HEK293 (cell line): ENCODE results near the gene INTS7.

Source experiments
- CTCF ChIA-PET: fragments of 350-600 bp; formaldehyde crosslinking; extraction: SDS; loops from one replicate; lab custom pipeline; 2021; ENCODE audit warnings: antibody characterized with exemption; lab: Yijun Ruan, JAX
- POLR2A ChIA-PET: fragments of 300-600 bp; formaldehyde crosslinking; extraction: SDS; loops from one replicate; lab custom pipeline; 2020; ENCODE audit warnings: antibody characterized with exemption, inconsistent platforms; lab: Yijun Ruan, JAX
- H3K27ac ChIP-seq: fragments of 200-500 bp; sonication (Bioruptor generic); 2 replicates; pipeline ENCODE4 v1.5.1; 2014; ENCODE audit warnings: low read depth, low read length, control low read depth, inconsistent platforms; ENCODE audit errors: extremely low read depth
- H3K36me3 ChIP-seq, 2 experiments: fragments of 200-500 bp in 1 of 2; sonication (Bioruptor generic) in 1 of 2; 1 replicate in 1 of 2; 2 replicates in 1 of 2; pipeline ENCODE4 v1.5.1; 2014 to 2017; ENCODE audit warnings: inconsistent platforms in 2 of 2, low read length in 2 of 2; ENCODE audit not compliant: control insufficient read depth in 2 of 2, insufficient read depth in 1 of 2
- H3K4me1 ChIP-seq: fragments of 200-500 bp; sonication (Bioruptor generic); 2 replicates; pipeline ENCODE4 v1.5.1; 2014; ENCODE audit warnings: mild to moderate bottlenecking, low read length, inconsistent platforms; ENCODE audit not compliant: control insufficient read depth, insufficient read depth
- H3K4me3 ChIP-seq: 2 replicates; pipeline ENCODE4 v1.5.1; 2011; ENCODE audit warnings: low read depth, mild to moderate bottlenecking, control low read depth, low read length, moderate library complexity
- H3K9me3 ChIP-seq: fragments of 200-500 bp; sonication (Bioruptor generic); 2 replicates; pipeline ENCODE4 v1.5.1; 2014; ENCODE audit warnings: low read depth, low read length, inconsistent platforms; ENCODE audit not compliant: control insufficient read depth, insufficient read depth
- KLF16 ChIP-seq: fragments of 450-650 bp; formaldehyde crosslinking; IDR thresholded peaks from 2 replicates; pipeline ENCODE4 v1.5.1; 2017; ENCODE audit warnings: missing biosample characterization, missing genetic modification characterization
- SCRT1 ChIP-seq: fragments of 450-650 bp; formaldehyde crosslinking; IDR thresholded peaks from 2 replicates; pipeline ENCODE4 v1.5.1; 2016; ENCODE audit warnings: missing biosample characterization, missing genetic modification characterization, borderline replicate concordance
- SCRT2 ChIP-seq: fragments of 450-650 bp; formaldehyde crosslinking; IDR thresholded peaks from 2 replicates; pipeline ENCODE4 v1.5.1; 2016; ENCODE audit warnings: missing biosample characterization, missing genetic modification characterization
- TRIM28 ChIP-seq: IDR thresholded peaks from 2 replicates; pipeline ENCODE4 v1.6.1; 2011; ENCODE audit warnings: low read length, control low read depth, borderline replicate concordance
- WT1 ChIP-seq: fragments of 450-650 bp; formaldehyde crosslinking; IDR thresholded peaks from 2 replicates; pipeline ENCODE4 v1.5.1; 2016; ENCODE audit warnings: missing biosample characterization, missing genetic modification characterization
- ZBTB48 ChIP-seq: fragments of 450-650 bp; formaldehyde crosslinking; IDR thresholded peaks from 2 replicates; pipeline ENCODE4 v1.5.1; 2016; ENCODE audit warnings: missing biosample characterization, missing genetic modification characterization
- ZFP37 ChIP-seq: fragments of 450-650 bp; formaldehyde crosslinking; IDR thresholded peaks from 2 replicates; pipeline ENCODE4 v1.5.1; 2016; ENCODE audit warnings: missing biosample characterization, missing genetic modification characterization
- ZNF138 ChIP-seq: fragments of 450-650 bp; formaldehyde crosslinking; IDR thresholded peaks from 2 replicates; pipeline ENCODE4 v1.5.1; 2016; ENCODE audit warnings: missing biosample characterization, missing genetic modification characterization, borderline replicate concordance
- ZNF175 ChIP-seq: fragments of 450-650 bp; formaldehyde crosslinking; IDR thresholded peaks from 2 replicates; pipeline ENCODE4 v1.5.1; 2016; ENCODE audit warnings: missing biosample characterization, missing genetic modification characterization
- ZNF24 ChIP-seq: fragments of 450-650 bp; formaldehyde crosslinking; IDR thresholded peaks from 2 replicates; pipeline ENCODE4 v1.5.1; 2016; ENCODE audit warnings: missing biosample characterization, missing genetic modification characterization
- ZNF404 ChIP-seq: fragments of 450-650 bp; formaldehyde crosslinking; IDR thresholded peaks from 2 replicates; pipeline ENCODE4 v1.5.1; 2017; ENCODE audit warnings: missing biosample characterization, missing genetic modification characterization
- ZNF561 ChIP-seq: fragments of 450-650 bp; IDR thresholded peaks from 2 replicates; pipeline ENCODE4 v1.5.1; 2018; ENCODE audit warnings: missing biosample characterization, missing genetic modification characterization, borderline replicate concordance
- ZNF654 ChIP-seq: fragments of 450-650 bp; formaldehyde crosslinking; IDR thresholded peaks from 2 replicates; pipeline ENCODE4 v1.5.1; 2016; ENCODE audit warnings: low read depth, missing biosample characterization, missing genetic modification characterization
- ZNF660 ChIP-seq: fragments of 450-650 bp; IDR thresholded peaks from 2 replicates; pipeline ENCODE4 v1.5.1; 2018; ENCODE audit warnings: missing biosample characterization, mild to moderate bottlenecking, missing genetic modification characterization
- ZNF792 ChIP-seq: fragments of 450-650 bp; formaldehyde crosslinking; IDR thresholded peaks from 2 replicates; pipeline ENCODE4 v1.5.1; 2016; ENCODE audit warnings: missing biosample characterization, missing genetic modification characterization
- TF ChIP-seq, protein P1 (sequence below): fragments of 450-650 bp; formaldehyde crosslinking; conservative IDR thresholded peaks from 2 replicates; pipeline ENCODE4 v1.5.1; 2016; ENCODE audit warnings: low read depth, missing biosample characterization, missing genetic modification characterization
- TF ChIP-seq, protein P2 (sequence below): fragments of 450-650 bp; formaldehyde crosslinking; IDR thresholded peaks from 2 replicates; pipeline ENCODE4 v1.5.1; 2016; ENCODE audit warnings: missing biosample characterization, missing genetic modification characterization
- TF ChIP-seq, protein P3 (sequence below): fragments of 450-650 bp; formaldehyde crosslinking; IDR thresholded peaks from 2 replicates; pipeline ENCODE4 v1.5.1; 2016; ENCODE audit warnings: missing biosample characterization, missing genetic modification characterization
- TF ChIP-seq, protein P4 (sequence below): fragments of 450-650 bp; formaldehyde crosslinking; IDR thresholded peaks from 2 replicates; pipeline ENCODE4 v1.5.1; 2016; ENCODE audit warnings: missing biosample characterization, missing genetic modification characterization

INTS7 gene

DNA sequence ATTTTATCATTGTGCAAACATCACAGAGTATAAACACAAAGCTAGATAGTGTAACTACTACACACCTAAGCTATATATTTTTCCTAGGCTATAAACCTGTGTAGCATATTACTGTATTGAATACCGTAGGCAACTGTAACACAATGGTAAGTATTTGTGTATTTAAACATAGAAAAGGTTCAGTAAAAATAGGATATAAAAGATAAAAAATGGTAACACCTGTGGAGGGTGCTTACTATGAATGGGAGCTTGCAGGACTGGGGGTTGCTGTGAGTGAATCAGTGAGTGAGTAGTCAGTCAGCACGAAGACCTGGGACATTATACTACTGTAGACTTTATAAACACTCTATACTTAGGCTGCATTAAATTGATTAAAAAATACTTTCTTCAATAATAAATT lies 4.3 kb upstream of the INTS7 start:
- CTCF ChIA-PET, result interaction anchor here (0.6 to 2.0 kb wide), 8 partner anchors 22 to 1245 kb away, joined by 3 to 12 read pairs (median 4); no protein-coding TSS in a partner anchor
- peaks cover 13 to 48% of the 10 kb centered on the region in 2 experiments for H3K36me3 ChIP-seq
- no peak overlapping the region for H3K4me3 ChIP-seq
- peaks cover 3% of the 10 kb centered on the region; the same call in 1 of the 2 replicates for H3K4me1 ChIP-seq
- TF ChIP-seq ZNF404 (tag by site-specific recombination), result no peak
- no peak for TF ChIP-seq ZBTB48 (tag by site-specific recombination)
- TF ChIP-seq SCRT2 (tag by site-specific recombination), result peak; percentile 78
- TF ChIP-seq SCRT1 (tag by site-specific recombination), result peak; percentile 54; the same call in 1 of the 2 replicates
- no peaks in the 10 kb centered on the region for H3K9me3 ChIP-seq
- no peak overlapping the region for H3K27ac ChIP-seq
- POLR2A ChIA-PET, result no interaction called here

DNA sequence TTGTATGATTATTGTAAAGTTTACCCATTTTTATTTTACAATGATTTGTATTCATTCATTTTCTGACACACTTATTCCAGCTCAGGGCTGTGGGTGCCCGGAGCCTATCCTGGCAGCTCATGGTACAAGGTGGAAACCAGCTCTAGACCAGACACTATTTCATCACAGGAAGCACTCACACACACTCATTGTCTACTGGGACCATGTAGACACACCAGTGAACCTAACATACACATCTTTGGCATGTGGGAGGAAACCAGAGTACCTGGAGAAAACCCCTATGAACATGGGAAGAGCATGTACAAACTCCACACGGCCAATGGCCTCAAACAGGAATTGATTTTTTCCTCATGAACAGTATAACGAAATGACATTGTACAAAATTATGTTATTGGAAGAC lies 2.5 kb upstream of the INTS7 start:
- Histone ChIP-seq H3K36me3 (peaks cover 3 to 38% of the 10 kb centered on the region in 2 experiments; a peak in 1 of 3 replicates), H3K4me1 (peaks cover 3% of the 10 kb centered on the region; the same call in 1 of the 2 replicates), H3K4me3 (no peak overlapping the region), H3K9me3 (no peaks in the 10 kb centered on the region)
- no peak for TF ChIP-seq ZNF138 (tag by site-specific recombination)
- TF ChIP-seq, all 188 proteins: peak for 0
- no peak overlapping the region for H3K27ac ChIP-seq
- ChIA-PET CTCF (interaction anchor here (0.5 to 1.3 kb wide), 4 partner anchors 33 to 359 kb away, joined by 3 read pairs; no protein-coding TSS in a partner anchor), POLR2A (no interaction called here)

DNA sequence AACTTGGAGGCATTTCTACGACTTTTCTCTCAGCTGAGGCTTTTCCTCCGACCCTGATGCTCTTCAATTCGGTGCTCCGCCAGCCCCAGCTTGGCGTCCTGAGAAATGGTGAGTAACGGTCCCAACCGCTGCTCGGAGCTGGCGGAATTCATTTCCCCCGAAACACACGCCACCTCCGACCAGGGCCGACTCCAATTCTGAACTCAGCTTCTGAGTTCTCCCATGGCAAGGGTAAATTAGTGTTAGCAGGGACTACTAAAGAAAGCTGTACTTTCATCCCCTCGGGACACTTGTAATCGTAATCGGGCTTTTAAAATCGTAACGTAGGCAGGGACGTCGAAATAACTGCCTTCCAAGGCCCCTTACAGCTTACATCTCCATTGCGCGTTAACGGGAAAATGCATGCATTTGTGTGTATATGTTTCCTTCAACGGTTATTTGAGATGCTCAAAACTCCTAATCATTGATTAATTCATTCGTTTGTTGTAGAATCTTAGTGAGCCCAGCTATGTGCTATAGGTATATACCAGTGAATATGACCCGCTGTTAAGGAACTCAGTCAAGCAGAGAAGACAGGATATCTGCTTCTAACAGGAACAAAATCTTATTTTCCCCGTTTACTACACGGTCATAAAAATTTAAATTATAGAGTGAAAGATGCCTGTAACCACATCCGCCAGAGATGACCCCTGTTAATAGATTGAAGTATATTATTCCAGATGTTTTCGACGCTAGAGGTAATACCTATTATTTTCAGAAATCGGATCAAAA lies 663 bp upstream of the INTS7 start:
- CTCF ChIA-PET, result interaction anchor here (0.6 to 5.0 kb wide), 52 partner anchors 9 to 701 kb away, joined by 3 to 57 read pairs (median 4); no protein-coding TSS in a partner anchor
- H3K27ac ChIP-seq, result peak overlapping the region; percentile 62
- POLR2A ChIA-PET, result interaction anchor here (0.6 to 2.4 kb wide), 23 partner anchors 8 to 573 kb away, joined by 3 to 12 read pairs (median 4); partner anchors contain the start of genes ATF3 and NEK2
- TF ChIP-seq, protein P1, sequence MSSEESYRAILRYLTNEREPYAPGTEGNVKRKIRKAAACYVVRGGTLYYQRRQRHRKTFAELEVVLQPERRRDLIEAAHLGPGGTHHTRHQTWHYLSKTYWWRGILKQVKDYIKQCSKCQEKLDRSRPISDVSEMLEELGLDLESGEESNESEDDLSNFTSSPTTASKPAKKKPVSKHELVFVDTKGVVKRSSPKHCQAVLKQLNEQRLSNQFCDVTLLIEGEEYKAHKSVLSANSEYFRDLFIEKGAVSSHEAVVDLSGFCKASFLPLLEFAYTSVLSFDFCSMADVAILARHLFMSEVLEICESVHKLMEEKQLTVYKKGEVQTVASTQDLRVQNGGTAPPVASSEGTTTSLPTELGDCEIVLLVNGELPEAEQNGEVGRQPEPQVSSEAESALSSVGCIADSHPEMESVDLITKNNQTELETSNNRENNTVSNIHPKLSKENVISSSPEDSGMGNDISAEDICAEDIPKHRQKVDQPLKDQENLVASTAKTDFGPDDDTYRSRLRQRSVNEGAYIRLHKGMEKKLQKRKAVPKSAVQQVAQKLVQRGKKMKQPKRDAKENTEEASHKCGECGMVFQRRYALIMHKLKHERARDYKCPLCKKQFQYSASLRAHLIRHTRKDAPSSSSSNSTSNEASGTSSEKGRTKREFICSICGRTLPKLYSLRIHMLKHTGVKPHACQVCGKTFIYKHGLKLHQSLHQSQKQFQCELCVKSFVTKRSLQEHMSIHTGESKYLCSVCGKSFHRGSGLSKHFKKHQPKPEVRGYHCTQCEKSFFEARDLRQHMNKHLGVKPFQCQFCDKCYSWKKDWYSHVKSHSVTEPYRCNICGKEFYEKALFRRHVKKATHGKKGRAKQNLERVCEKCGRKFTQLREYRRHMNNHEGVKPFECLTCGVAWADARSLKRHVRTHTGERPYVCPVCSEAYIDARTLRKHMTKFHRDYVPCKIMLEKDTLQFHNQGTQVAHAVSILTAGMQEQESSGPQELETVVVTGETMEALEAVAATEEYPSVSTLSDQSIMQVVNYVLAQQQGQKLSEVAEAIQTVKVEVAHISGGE, result peak; percentile 47
- TF ChIP-seq ZNF792 (tag by site-specific recombination), result 0 out of 2 replicates have a peak, but pooled peaks have one; percentile 26
- 0 out of 2 replicates have a peak, but pooled peaks have one; percentile 43 for TF ChIP-seq TRIM28
- no peak for TF ChIP-seq ZNF175
- TF ChIP-seq, protein P2, sequence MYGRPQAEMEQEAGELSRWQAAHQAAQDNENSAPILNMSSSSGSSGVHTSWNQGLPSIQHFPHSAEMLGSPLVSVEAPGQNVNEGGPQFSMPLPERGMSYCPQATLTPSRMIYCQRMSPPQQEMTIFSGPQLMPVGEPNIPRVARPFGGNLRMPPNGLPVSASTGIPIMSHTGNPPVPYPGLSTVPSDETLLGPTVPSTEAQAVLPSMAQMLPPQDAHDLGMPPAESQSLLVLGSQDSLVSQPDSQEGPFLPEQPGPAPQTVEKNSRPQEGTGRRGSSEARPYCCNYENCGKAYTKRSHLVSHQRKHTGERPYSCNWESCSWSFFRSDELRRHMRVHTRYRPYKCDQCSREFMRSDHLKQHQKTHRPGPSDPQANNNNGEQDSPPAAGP (tag by site-specific recombination), result peak; percentile 34
- peak; percentile 58; the same call in 1 of the 2 replicates for TF ChIP-seq ZFP37
- TF ChIP-seq ZNF24, result peak; percentile 12; the same call in 1 of the 2 replicates
- TF ChIP-seq, protein P3, sequence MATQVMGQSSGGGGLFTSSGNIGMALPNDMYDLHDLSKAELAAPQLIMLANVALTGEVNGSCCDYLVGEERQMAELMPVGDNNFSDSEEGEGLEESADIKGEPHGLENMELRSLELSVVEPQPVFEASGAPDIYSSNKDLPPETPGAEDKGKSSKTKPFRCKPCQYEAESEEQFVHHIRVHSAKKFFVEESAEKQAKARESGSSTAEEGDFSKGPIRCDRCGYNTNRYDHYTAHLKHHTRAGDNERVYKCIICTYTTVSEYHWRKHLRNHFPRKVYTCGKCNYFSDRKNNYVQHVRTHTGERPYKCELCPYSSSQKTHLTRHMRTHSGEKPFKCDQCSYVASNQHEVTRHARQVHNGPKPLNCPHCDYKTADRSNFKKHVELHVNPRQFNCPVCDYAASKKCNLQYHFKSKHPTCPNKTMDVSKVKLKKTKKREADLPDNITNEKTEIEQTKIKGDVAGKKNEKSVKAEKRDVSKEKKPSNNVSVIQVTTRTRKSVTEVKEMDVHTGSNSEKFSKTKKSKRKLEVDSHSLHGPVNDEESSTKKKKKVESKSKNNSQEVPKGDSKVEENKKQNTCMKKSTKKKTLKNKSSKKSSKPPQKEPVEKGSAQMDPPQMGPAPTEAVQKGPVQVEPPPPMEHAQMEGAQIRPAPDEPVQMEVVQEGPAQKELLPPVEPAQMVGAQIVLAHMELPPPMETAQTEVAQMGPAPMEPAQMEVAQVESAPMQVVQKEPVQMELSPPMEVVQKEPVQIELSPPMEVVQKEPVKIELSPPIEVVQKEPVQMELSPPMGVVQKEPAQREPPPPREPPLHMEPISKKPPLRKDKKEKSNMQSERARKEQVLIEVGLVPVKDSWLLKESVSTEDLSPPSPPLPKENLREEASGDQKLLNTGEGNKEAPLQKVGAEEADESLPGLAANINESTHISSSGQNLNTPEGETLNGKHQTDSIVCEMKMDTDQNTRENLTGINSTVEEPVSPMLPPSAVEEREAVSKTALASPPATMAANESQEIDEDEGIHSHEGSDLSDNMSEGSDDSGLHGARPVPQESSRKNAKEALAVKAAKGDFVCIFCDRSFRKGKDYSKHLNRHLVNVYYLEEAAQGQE (tag by site-specific recombination), result 0 out of 2 replicates have a peak, but pooled peaks have one; percentile 16
- TF ChIP-seq, protein P4, sequence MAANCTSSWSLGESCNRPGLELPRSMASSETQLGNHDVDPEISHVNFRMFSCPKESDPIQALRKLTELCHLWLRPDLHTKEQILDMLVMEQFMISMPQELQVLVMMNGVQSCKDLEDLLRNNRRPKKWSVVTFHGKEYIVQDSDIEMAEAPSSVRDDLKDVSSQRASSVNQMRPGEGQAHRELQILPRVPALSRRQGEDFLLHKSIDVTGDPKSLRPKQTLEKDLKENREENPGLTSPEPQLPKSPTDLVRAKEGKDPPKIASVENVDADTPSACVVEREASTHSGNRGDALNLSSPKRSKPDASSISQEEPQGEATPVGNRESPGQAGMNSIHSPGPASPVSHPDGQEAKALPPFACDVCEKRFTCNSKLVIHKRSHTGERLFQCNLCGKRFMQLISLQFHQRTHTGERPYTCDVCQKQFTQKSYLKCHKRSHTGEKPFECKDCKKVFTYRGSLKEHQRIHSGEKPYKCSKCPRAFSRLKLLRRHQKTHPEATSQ, result 0 out of 2 replicates have a peak, but pooled peaks have one; percentile 15
- peak; percentile 10; the same call in 1 of the 2 replicates for TF ChIP-seq WT1 (tag by site-specific recombination)
- TF ChIP-seq ZNF654 (tag by site-specific recombination), result peak; percentile 14; the same call in 1 of the 2 replicates
- TF ChIP-seq KLF16 (tag by site-specific recombination), result peak; percentile 31; the same call in 1 of the 2 replicates
- peak; percentile 71 for TF ChIP-seq ZNF660 (tag by site-specific recombination)
- 0 out of 2 replicates have a peak, but pooled peaks have one; percentile 15 for TF ChIP-seq ZNF561

More for the DNA sequence above, 663 bp upstream of the INTS7 start:
- peaks cover 3 to 38% of the 10 kb centered on the region in 2 experiments; a peak in 1 of 3 replicates for H3K36me3 ChIP-seq
- H3K9me3 ChIP-seq, result no peaks in the 10 kb centered on the region
- peak overlapping the region; percentile 91 for H3K4me3 ChIP-seq
- peaks cover 3% of the 10 kb centered on the region; the same call in 1 of the 2 replicates for H3K4me1 ChIP-seq
